ENCODE measurements around the gene IQSEC1.

IQSEC1 gene

GRCh38 chr3:12898965-12899755 is 174.1 kb downstream of the IQSEC1 start:
- no peak for DNase-seq (ENCODE audit: low read depth)
- no peak overlapping the region for H3K4me3 ChIP-seq (ENCODE audit: low read length)
- no peak for TF ChIP-seq CTCF (conservative IDR thresholded peaks at IDR 0.05; ENCODE audit: low read depth, low read length)

- no peak for TF ChIP-seq CTCF (conservative IDR thresholded peaks at IDR 0.05; ENCODE audit: low read depth, low read length)
- H3K4me3 ChIP-seq (ENCODE audit: low read length): no peak overlapping the region
- DNase-seq (ENCODE audit: low read depth): no peak
Measured at GRCh38 chr3:12898290-12898964, 174.8 kb downstream of the IQSEC1 start.

GRCh38 chr3:12897381-12898289 is 175.6 kb downstream of the IQSEC1 start:
- no peak for TF ChIP-seq CTCF (conservative IDR thresholded peaks at IDR 0.05; ENCODE audit: low read depth, low read length)
- no peak for DNase-seq (ENCODE audit: low read depth)
- no peak overlapping the region for H3K4me3 ChIP-seq (ENCODE audit: low read length)

- peak; percentile 42 for TF ChIP-seq CTCF (conservative IDR thresholded peaks at IDR 0.05; ENCODE audit: low read depth, low read length)
- no peak overlapping the region for H3K4me3 ChIP-seq (ENCODE audit: low read length)
- DNase-seq (ENCODE audit: low read depth): no peak
Measured at GRCh38 chr3:12896063-12896985, 176.9 kb downstream of the IQSEC1 start.

GRCh38 chr3:12895391-12896062 is 177.7 kb downstream of the IQSEC1 start:
- no peak for TF ChIP-seq CTCF (conservative IDR thresholded peaks at IDR 0.05; ENCODE audit: low read depth, low read length)
- no peak overlapping the region for H3K4me3 ChIP-seq (ENCODE audit: low read length)
- DNase-seq (ENCODE audit: low read depth): peak; percentile 55

- no peak overlapping the region for H3K4me3 ChIP-seq (ENCODE audit: low read length)
- no peak for DNase-seq (ENCODE audit: low read depth)
- no peak for TF ChIP-seq CTCF (conservative IDR thresholded peaks at IDR 0.05; ENCODE audit: low read depth, low read length)
Measured at GRCh38 chr3:12894629-12895028, 178.6 kb downstream of the IQSEC1 start.
